ENCODE results near the gene DAZL. TPM values are rescaled to one million over a fixed set of nuclear protein-coding genes. Genes with fewer than 3 reads are reported as not detected.

Gene DAZL
- total RNA-seq, 1 donor from 2014 or later, result not detected

GRCh38 chr3:16614033-16615031 is 9.1 kb upstream of the DAZL start:
- TF ChIP-seq CTCF (IDR thresholded peaks at IDR 0.05; ENCODE audit: unreplicated experiment), result no peak
- Mint-ChIP-seq H3K4me3 (ENCODE audit: low read depth) (no peak overlapping the region), H3K9me3 (ENCODE audit: low read depth) (peaks cover 12% of the 10 kb centered on the region), H3K36me3 (ENCODE audit: insufficient read depth) (no peaks in the 10 kb centered on the region), H3K4me1 (ENCODE audit: low read depth) (peaks cover 4% of the 10 kb centered on the region), H3K27ac (no peak overlapping the region), H3K27me3 (no peaks in the 10 kb centered on the region)
- no peak for DNase-seq (ENCODE audit: low spot score, unreplicated experiment)

GRCh38 chr3:16609927-16610580 is 4.8 kb upstream of the DAZL start:
- no peak for DNase-seq (ENCODE audit: low spot score, unreplicated experiment)
- TF ChIP-seq CTCF (IDR thresholded peaks at IDR 0.05; ENCODE audit: unreplicated experiment), result no peak
- Mint-ChIP-seq H3K36me3 (ENCODE audit: insufficient read depth) (no peaks in the 10 kb centered on the region), H3K27ac (no peak overlapping the region), H3K4me3 (ENCODE audit: low read depth) (no peak overlapping the region), H3K4me1 (ENCODE audit: low read depth) (peaks cover 4% of the 10 kb centered on the region), H3K9me3 (ENCODE audit: low read depth) (peaks cover 3% of the 10 kb centered on the region), H3K27me3 (no peaks in the 10 kb centered on the region)

GRCh38 chr3:16608816-16609215 is 3.6 kb upstream of the DAZL start:
- Mint-ChIP-seq H3K27ac (no peak overlapping the region), H3K4me1 (ENCODE audit: low read depth) (no peaks in the 10 kb centered on the region), H3K27me3 (no peaks in the 10 kb centered on the region), H3K36me3 (ENCODE audit: insufficient read depth) (no peaks in the 10 kb centered on the region), H3K4me3 (ENCODE audit: low read depth) (no peak overlapping the region), H3K9me3 (ENCODE audit: low read depth) (peaks cover 3% of the 10 kb centered on the region)
- TF ChIP-seq CTCF (IDR thresholded peaks at IDR 0.05; ENCODE audit: unreplicated experiment), result no peak
- no peak for DNase-seq (ENCODE audit: low spot score, unreplicated experiment)

GRCh38 chr3:16607718-16608117 is 2.5 kb upstream of the DAZL start:
- no peaks in the 10 kb centered on the region for H3K27me3 Mint-ChIP-seq
- no peak for TF ChIP-seq CTCF (IDR thresholded peaks at IDR 0.05; ENCODE audit: unreplicated experiment)
- no peaks in the 10 kb centered on the region for H3K4me1 Mint-ChIP-seq (ENCODE audit: low read depth)
- no peak overlapping the region for H3K27ac Mint-ChIP-seq
- H3K4me3 Mint-ChIP-seq (ENCODE audit: low read depth), result no peak overlapping the region
- peaks cover 3% of the 10 kb centered on the region for H3K9me3 Mint-ChIP-seq (ENCODE audit: low read depth)
- DNase-seq (ENCODE audit: low spot score, unreplicated experiment), result no peak
- H3K36me3 Mint-ChIP-seq (ENCODE audit: insufficient read depth), result no peaks in the 10 kb centered on the region

GRCh38 chr3:16606398-16606797 is 1.2 kb upstream of the DAZL start:
- TF ChIP-seq CTCF (IDR thresholded peaks at IDR 0.05; ENCODE audit: unreplicated experiment), result no peak
- Mint-ChIP-seq H3K4me3 (ENCODE audit: low read depth) (no peak overlapping the region), H3K9me3 (ENCODE audit: low read depth) (peaks cover 3% of the 10 kb centered on the region), H3K27ac (no peak overlapping the region), H3K27me3 (no peaks in the 10 kb centered on the region), H3K36me3 (ENCODE audit: insufficient read depth) (no peaks in the 10 kb centered on the region), H3K4me1 (ENCODE audit: low read depth) (no peaks in the 10 kb centered on the region)
- no peak for DNase-seq (ENCODE audit: low spot score, unreplicated experiment)
